B cell (primary cell): Measurements from ENCODE around the gene SLC2A10. TPM values are rescaled to one million over a fixed set of nuclear protein-coding genes. Genes with fewer than 3 reads are reported as not detected.

Experiments used
- ATAC-seq: fragments of 200-7000 bp; cut with Tn5 transposase; one replicate; pipeline ENCODE4 v1.10.0; 2021; ENCODE audit warnings: low read depth, mild to moderate bottlenecking, moderate number of reproducible peaks, moderate library complexity
- CTCF ChIA-PET: fragments of 350-600 bp; sonication (Branson Sonifier 250); formaldehyde crosslinking; loops from one replicate; lab custom pipeline; 2021; ENCODE audit warnings: antibody characterized with exemption, inconsistent platforms; lab: Charles Lee
- POLR2A ChIA-PET: fragments of 350-600 bp; sonication (Branson Sonifier 250); formaldehyde crosslinking; loops from one replicate; lab custom pipeline; 2021; ENCODE audit warnings: antibody characterized with exemption; lab: Charles Lee
- DNase-seq: peaks from one replicate; pipeline ENCODE4 v3.0.0; 2013
- H2AFZ ChIP-seq: 2 replicates; pipeline ENCODE4 v1.6.1; 2012; ENCODE audit warnings: mild to moderate bottlenecking, low read depth, low read length; ENCODE audit not compliant: insufficient read depth, poor library complexity, severe bottlenecking
- H3K27ac ChIP-seq, 2 donors: 1 replicate in 1 of 2; 2 replicates in 1 of 2; pipeline ENCODE4 v1.5.1; 2012 to 2013; ENCODE audit warnings: low read length in 2 of 2, mild to moderate bottlenecking in 2 of 2, moderate library complexity in 1 of 2
- H3K27me3 ChIP-seq, 4 experiments: fragments of 200-600 bp in 1 of 4; sonication (generic) in 1 of 4; replicated peaks in 1 of 4; 1 replicate in 2 of 4; 2 replicates in 2 of 4; pipeline versions ENCODE4 v1.6.1 to v1.7.0; 2013 to 2016; ENCODE audit warnings: low read length in 3 of 4, mild to moderate bottlenecking in 2 of 4, mixed read lengths in 1 of 4, moderate library complexity in 1 of 4; ENCODE audit not compliant: insufficient read depth in 4 of 4, control insufficient read depth in 3 of 4; ENCODE audit errors: control extremely low read depth in 1 of 4
- H3K36me3 ChIP-seq, 2 experiments: replicated peaks in 1 of 2; 1 replicate in 1 of 2; 2 replicates in 1 of 2; pipeline versions ENCODE4 v1.6.1 to v1.7.1; 2013; ENCODE audit warnings: low read length in 1 of 2; ENCODE audit not compliant: insufficient read depth in 2 of 2, control insufficient read depth in 1 of 2; ENCODE audit errors: control extremely low read depth in 1 of 2, extremely low read depth in 1 of 2
- H3K4me1 ChIP-seq, 2 donors: fragments of 200-600 bp in 1 of 2; sonication (generic) in 1 of 2; 1 replicate in 1 of 2; 2 replicates in 1 of 2; pipeline versions ENCODE4 v1.5.1 to v1.6.1; 2013 to 2017; ENCODE audit warnings: low read length in 2 of 2; ENCODE audit not compliant: control insufficient read depth in 2 of 2, insufficient read depth in 2 of 2
- H3K4me2 ChIP-seq: replicated peaks from 2 replicates; pipeline ENCODE3; 2012; ENCODE audit warnings: mild to moderate bottlenecking, low read depth, low read length; ENCODE audit not compliant: poor library complexity, severe bottlenecking
- H3K4me3 ChIP-seq, 5 experiments: fragments of 200-600 bp in 1 of 5; sonication (generic) in 1 of 5; 1 replicate in 3 of 5; 2 replicates in 2 of 5; pipeline versions ENCODE4 v1.5.1 to v1.7.0; 2011 to 2016; ENCODE audit warnings: low read length in 4 of 5, mild to moderate bottlenecking in 4 of 5, low read depth in 2 of 5, control low read depth in 1 of 5, moderate library complexity in 1 of 5; ENCODE audit not compliant: insufficient read depth in 1 of 5; ENCODE audit errors: control extremely low read depth in 1 of 5, extremely low read depth in 1 of 5
- H3K79me2 ChIP-seq: fragments of 200-600 bp; sonication (generic); one replicate; pipeline ENCODE4 v1.6.0; 2016; ENCODE audit warnings: low read length; ENCODE audit not compliant: control insufficient read depth, insufficient read depth
- H3K9ac ChIP-seq: fragments of 200-600 bp; sonication (generic); 2 replicates; pipeline ENCODE4 v1.6.1; 2017; ENCODE audit warnings: mild to moderate bottlenecking, low read length, moderate library complexity
- H3K9me3 ChIP-seq, 3 donors: one replicate each; pipeline versions ENCODE4 v1.6.1 to v1.7.1; 2013; ENCODE audit warnings: low read length in 2 of 3; ENCODE audit not compliant: control insufficient read depth in 2 of 3, insufficient read depth in 1 of 3; ENCODE audit errors: control extremely low read depth in 1 of 3
- H4K20me1 ChIP-seq: 2 replicates; pipeline ENCODE4 v1.6.0; 2012; ENCODE audit warnings: mild to moderate bottlenecking, low read length; ENCODE audit not compliant: insufficient read depth, control insufficient read depth, poor library complexity, severe bottlenecking
- H3K27ac Mint-ChIP-seq: one replicate; pipeline ENCODE4 v1.8.0; 2021; ENCODE audit warnings: mixed read lengths
- H3K27me3 Mint-ChIP-seq: one replicate; pipeline ENCODE4 v1.8.0; 2021; ENCODE audit warnings: mixed read lengths
- H3K4me1 Mint-ChIP-seq: one replicate; pipeline ENCODE4 v1.8.0; 2021; ENCODE audit warnings: mixed read lengths
- H3K4me3 Mint-ChIP-seq: one replicate; pipeline ENCODE4 v1.8.0; 2021; ENCODE audit warnings: mixed read lengths
- H3K9me3 Mint-ChIP-seq: one replicate; pipeline ENCODE4 v1.8.0; 2022; ENCODE audit warnings: mixed read lengths; ENCODE audit not compliant: insufficient read depth
- EZH2 ChIP-seq: IDR thresholded peaks from 2 replicates; pipeline ENCODE4 v1.6.1; 2012; ENCODE audit warnings: borderline replicate concordance, low read depth, mild to moderate bottlenecking, moderate library complexity, low read length; ENCODE audit not compliant: insufficient read depth, poor library complexity, severe bottlenecking
- WGBS: methylation state at CpG from one replicate; pipeline ENCODE4 v1.1.5; 2013; ENCODE audit warnings: missing lambda C conversion rate; ENCODE audit not compliant: insufficient coverage; 5-methylcytosine and 5-hydroxymethylcytosine counted together
- intact Hi-C: fragments of 100-400 bp; cut with micrococcal nuclease; formaldehyde crosslinking; loops from one replicate; pipeline ENCODE4 v1.10.0; 2022
- polyA plus RNA-seq: library from polyadenylated mRNA; depleted of rRNA; stranded (reverse); fragments of >200 nt; gene quantifications from 2 replicates; pipeline ENCODE4 v1.2.3, GENCODE V29; 2012
- total RNA-seq, 2 donors: library from RNA; stranded (reverse); fragments of 120-200 nt in 1 of 2; gene quantifications; 1 replicate in 1 of 2; 2 replicates in 1 of 2; pipeline versions ENCODE4 v1.2.3 to v1.2.4, GENCODE V29; 2013 to 2022
- TF ChIP-seq, protein P1 (sequence below): fragments of 200-600 bp; IDR thresholded peaks from one replicate; pipeline ENCODE4 v1.8.0; 2022; ENCODE audit warnings: antibody characterized with exemption, mild to moderate bottlenecking

The SLC2A10 gene
- total and polyA plus RNA-seq, 2 donors (not counting 1 experiment from before 2014, with no cell fraction given), result not detected

DNA sequence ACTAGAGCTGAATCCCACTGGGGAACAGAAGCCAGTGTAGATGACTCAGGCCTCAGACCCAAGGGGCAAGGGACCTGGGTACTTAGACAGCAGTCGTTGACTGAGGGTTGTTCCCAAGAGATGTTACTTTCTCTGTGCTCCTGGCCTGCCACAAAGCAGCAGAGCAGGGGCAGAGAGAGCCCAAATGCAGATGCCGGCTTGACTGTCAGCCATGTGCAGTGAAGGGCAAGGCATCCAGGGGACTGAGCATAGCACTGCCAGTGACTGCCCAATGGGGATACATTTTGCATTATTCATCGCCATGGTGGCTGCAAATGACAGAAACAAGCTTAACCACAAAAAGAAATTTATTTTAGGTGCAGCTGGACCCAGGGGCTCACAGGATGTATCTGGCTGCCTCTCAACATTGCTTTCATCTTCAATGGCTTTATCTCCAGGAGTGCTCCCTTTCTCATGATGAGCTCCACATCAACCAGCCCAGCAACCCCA is 12.6 kb upstream of the SLC2A10 start:
- Histone ChIP-seq H3K36me3 (no peaks in the 10 kb centered on the region), H4K20me1 (no peaks in the 10 kb centered on the region), H3K9me3 (peaks cover 0 to 5% (median 0%) of the 10 kb centered on the region in 3 donors), H3K27me3 (peaks cover 0 to 17% (median 2%) of the 10 kb centered on the region in 4 experiments), H3K27ac (no peak overlapping the region), H3K4me3 (no peak overlapping the region), H3K4me2 (no peak overlapping the region), H3K4me1 (no peaks in the 10 kb centered on the region), H3K9ac (no peak overlapping the region), H2AFZ (no peak overlapping the region), H3K79me2 (no peaks in the 10 kb centered on the region)
- Mint-ChIP-seq H3K9me3 (no peaks in the 10 kb centered on the region), H3K27ac (no peak overlapping the region), H3K27me3 (peaks cover 32% of the 10 kb centered on the region), H3K4me3 (no peak overlapping the region), H3K4me1 (peaks cover 4% of the 10 kb centered on the region)
- intact Hi-C loops, result no loop called here
- no peak for ATAC-seq
- no peak for DNase-seq
- ChIA-PET CTCF (interaction anchor here (1.7 kb wide), 1 partner anchor 16 kb away, joined by 5 read pairs; no protein-coding TSS in a partner anchor), POLR2A (no interaction called here)
- no peak for TF ChIP-seq EZH2
- TF ChIP-seq, protein P1, sequence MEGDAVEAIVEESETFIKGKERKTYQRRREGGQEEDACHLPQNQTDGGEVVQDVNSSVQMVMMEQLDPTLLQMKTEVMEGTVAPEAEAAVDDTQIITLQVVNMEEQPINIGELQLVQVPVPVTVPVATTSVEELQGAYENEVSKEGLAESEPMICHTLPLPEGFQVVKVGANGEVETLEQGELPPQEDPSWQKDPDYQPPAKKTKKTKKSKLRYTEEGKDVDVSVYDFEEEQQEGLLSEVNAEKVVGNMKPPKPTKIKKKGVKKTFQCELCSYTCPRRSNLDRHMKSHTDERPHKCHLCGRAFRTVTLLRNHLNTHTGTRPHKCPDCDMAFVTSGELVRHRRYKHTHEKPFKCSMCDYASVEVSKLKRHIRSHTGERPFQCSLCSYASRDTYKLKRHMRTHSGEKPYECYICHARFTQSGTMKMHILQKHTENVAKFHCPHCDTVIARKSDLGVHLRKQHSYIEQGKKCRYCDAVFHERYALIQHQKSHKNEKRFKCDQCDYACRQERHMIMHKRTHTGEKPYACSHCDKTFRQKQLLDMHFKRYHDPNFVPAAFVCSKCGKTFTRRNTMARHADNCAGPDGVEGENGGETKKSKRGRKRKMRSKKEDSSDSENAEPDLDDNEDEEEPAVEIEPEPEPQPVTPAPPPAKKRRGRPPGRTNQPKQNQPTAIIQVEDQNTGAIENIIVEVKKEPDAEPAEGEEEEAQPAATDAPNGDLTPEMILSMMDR, result no peak
- 2% methylated on average over 3 of the region's 3 CpGs for WGBS

DNA sequence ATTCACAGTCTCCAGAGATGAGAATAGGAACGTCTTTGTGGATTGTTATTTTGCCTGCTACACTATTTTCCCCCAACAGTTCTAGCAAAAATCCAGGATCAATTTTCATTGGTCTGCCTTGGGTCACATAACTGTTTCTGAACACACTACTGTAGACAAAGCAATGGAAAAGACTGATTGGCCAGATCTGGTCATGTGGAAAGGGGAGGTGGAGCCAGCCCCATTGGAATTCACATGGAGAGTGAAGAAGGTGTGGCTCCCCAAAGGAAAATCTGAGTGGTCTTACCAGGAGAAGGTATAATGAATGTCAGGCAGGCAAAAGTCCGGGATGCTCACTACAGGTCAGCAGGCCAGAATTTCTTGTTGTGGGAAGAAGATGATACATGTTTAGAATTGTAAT is 10.7 kb upstream of the SLC2A10 start:
- intact Hi-C loops, result no loop called here
- no peak overlapping the region for H3K9ac ChIP-seq
- Mint-ChIP-seq H3K27ac (no peak overlapping the region), H3K4me3 (no peak overlapping the region), H3K4me1 (peaks cover 4% of the 10 kb centered on the region), H3K9me3 (no peaks in the 10 kb centered on the region), H3K27me3 (peaks cover 37% of the 10 kb centered on the region)
- no peak overlapping the region for H2AFZ ChIP-seq
- TF ChIP-seq, protein P1, result no peak
- TF ChIP-seq EZH2, result no peak
- no peaks in the 10 kb centered on the region for H3K4me1 ChIP-seq
- H3K4me2 ChIP-seq, result no peak overlapping the region
- DNase-seq, result no peak
- peaks cover 0 to 5% (median 0%) of the 10 kb centered on the region in 3 donors for H3K9me3 ChIP-seq
- POLR2A ChIA-PET, result no interaction called here
- no peaks in the 10 kb centered on the region for H3K79me2 ChIP-seq
- H3K27ac ChIP-seq, result no peak overlapping the region
- no peaks in the 10 kb centered on the region for H3K36me3 ChIP-seq
- ATAC-seq, result no peak
- H3K4me3 ChIP-seq, result no peak overlapping the region
- H4K20me1 ChIP-seq, result no peaks in the 10 kb centered on the region
- CTCF ChIA-PET, result no interaction called here
- peaks cover 0 to 17% (median 2%) of the 10 kb centered on the region in 4 experiments for H3K27me3 ChIP-seq
- WGBS, result 100% methylated on average over 1 of the region's 2 CpGs
